Renal cortex interstitium (tissue), 11 donors: ENCODE measurements around the gene NHERF1. TPM values are rescaled to one million over a fixed set of nuclear protein-coding genes. Genes with fewer than 3 reads are reported as not detected.

ENCODE experiments used
- DNase-seq, 11 donors: peaks; one replicate each; pipeline ENCODE4 v3.0.0-alpha.2; 2013; ENCODE audit warnings: low read depth in 9 of 11, low spot score in 4 of 11; ENCODE audit errors: extremely low read depth in 1 of 11
- polyA plus RNA-seq, 3 donors: library from polyadenylated mRNA; unstranded; fragments of 120-200 nt; gene quantifications; one replicate each; pipeline ENCODE4 v1.2.1, GENCODE V29; 2013; ENCODE audit not compliant: insufficient read length in 3 of 3

The NHERF1 gene
- polyA plus RNA-seq, 3 donors, result 158 to 197 (median 171) TPM

- no peak for DNase-seq
Measured at GRCh38 chr17:74758848-74759168, 10.4 kb downstream of the NHERF1 start.

- DNase-seq, result no peak
Measured at GRCh38 chr17:74759243-74759801, 10.9 kb downstream of the NHERF1 start.

GRCh38 chr17:74759941-74760340 lies 11.5 kb downstream of the NHERF1 start:
- DNase-seq, result no peak

DNA sequence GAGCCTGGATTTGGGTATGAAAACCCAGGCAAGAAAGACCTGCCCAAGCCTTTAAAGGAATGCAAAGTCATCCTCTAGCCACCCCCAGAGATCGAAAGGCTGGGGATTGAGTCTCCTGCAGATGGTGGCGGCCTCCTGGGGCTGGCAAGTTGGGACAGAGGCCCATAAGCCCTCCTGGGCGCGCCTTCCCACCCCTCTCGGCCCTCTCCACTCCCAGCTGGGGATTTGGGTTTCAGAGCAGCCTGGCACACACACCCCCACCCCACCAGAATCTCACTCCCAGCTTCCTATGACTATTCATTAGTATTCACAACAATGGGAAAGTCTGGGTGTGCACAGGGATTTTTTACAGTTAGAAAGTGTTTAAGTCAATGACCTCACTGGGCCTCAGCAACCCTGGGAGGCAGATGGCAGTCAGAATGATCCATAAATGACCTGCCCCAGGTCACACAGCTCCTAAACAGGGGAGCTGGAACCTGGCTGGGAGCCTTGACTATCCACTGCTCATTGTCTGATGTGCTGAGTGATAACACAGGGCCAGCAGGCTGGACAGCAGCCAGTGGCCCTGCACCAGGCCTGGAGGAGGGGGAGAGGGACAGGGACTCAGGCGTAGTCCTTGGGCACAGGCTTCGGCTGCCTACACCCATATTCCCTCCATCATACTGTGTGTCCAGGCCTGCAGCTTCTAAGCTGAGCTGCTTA lies 12.1 kb downstream of the NHERF1 start:
- no peak for DNase-seq

DNA sequence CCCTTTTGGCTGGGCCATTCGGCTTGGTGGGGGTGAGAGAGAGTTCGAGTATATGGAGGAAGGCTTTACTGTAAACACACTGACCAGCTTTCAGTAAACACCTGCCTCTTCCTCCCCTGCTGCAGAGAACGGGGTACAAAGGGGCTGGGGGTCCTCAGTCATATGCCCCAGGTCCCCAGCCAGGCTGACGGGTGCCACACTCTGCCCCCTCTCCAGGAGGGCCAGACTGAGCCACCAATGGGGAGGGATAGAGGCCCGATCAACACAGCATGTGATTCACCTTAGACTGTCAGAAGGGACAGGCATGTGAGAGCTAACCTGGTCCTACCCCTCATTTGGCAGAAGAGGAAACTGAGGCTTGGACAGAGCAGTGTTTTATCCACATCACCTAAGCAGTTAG lies 13.0 kb downstream of the NHERF1 start:
- no peak for DNase-seq

DNA sequence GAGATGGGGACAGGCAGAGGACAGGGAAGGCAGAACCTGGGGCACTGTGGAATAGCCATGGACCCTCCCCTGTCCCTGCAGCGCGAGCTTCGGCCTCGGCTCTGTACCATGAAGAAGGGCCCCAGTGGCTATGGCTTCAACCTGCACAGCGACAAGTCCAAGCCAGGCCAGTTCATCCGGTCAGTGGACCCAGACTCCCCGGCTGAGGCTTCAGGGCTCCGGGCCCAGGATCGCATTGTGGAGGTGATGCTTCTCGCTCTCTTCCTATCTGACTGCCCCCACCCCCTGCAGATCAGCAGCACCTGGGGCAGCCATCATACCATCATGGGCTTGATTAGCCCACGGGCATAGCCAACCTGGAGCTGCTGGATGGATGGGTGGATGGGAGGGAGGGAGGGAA lies 13.5 kb downstream of the NHERF1 start:
- no peak for DNase-seq

DNA sequence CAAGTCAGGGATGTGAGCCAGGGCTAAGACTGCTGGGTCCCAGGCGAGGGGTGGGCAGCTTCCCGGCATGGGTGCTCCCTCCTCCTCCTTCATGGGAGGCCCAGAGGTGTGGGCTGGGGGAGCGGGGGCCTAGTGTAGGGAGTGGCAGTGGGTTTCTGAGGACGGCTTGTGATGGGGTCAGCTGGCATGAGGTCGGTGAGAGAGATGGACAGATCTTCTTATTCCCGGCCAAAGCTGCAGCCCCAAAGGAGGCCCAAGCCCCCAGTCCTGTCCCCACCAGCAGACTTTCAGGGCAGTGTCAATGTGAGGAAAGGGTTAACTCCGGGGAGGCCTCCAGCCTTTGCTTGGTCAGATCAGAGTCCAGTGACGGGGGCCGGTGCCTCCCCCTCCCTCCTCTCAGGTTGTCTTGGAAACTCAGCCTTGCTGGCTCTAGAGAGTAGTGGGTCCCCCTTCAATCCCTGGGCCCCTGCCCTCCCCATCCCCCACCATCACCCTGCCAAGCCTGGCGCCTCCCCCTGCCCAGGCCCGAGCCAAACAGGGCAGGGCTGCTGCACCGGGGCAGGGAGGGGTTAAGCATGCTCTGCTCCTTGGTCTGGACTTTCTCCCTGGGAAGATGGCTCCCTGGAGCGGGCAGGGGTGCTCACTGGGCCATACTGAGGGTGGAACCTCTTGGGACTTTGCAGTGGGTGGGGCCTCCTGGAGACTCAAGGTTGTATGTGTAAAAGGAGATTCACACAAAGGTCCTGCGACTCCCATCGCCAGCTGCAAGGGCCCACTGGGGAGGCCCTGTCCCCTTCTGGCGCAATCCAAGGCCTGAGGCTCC lies 15.3 kb downstream of the NHERF1 start:
- peak in 7 of 11 donors; percentile 63 to 87 (median 76) for DNase-seq

GRCh38 chr17:74764751-74765286 lies 16.4 kb downstream of the NHERF1 start:
- no peak for DNase-seq

GRCh38 chr17:74766413-74766812 lies 18.0 kb downstream of the NHERF1 start:
- DNase-seq, result no peak

DNA sequence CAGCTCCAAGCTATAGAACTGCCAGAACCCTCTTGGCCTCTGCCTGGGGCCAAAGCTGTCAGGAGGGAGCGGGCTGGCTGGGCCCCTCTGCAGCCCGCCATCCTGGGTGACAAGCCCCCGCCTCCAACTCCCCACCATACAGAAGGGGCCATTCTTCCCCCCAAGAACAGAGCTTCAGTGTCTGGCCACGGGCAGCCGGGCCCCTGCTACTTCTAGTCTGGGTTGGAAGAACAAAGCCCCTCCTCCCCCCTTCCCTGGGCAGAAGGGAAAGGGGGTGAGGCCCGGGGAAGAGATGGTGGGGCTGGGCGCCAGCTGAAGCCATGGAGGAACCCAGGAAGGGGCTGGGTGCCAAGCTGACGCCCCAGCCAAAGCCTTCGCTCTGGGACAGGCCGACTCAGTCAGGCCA lies 18.7 kb downstream of the NHERF1 start:
- no peak for DNase-seq

DNA sequence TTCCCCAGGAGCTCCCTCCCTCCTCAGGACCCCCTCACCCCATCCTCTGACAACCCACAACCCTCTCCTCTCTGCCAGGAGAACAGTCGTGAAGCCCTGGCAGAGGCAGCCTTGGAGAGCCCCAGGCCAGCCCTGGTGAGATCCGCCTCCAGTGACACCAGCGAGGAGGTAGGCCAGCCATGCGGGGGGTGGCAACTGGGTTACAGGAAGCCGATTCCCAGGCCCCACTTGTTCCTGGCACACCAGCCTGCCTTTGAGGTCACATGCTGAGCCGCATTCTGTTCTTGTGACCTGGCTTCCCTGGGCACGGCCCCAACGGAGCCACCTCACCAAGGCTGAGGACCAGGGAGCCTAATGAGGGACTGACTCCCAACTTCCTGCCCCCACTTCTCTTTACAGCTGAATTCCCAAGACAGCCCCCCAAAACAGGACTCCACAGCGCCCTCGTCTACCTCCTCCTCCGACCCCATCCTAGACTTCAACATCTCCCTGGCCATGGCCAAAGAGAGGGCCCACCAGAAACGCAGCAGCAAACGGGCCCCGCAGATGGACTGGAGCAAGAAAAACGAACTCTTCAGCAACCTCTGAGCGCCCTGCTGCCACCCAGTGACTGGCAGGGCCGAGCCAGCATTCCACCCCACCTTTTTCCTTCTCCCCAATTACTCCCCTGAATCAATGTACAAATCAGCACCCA lies 19.8 kb downstream of the NHERF1 start:
- DNase-seq, result no peak

DNA sequence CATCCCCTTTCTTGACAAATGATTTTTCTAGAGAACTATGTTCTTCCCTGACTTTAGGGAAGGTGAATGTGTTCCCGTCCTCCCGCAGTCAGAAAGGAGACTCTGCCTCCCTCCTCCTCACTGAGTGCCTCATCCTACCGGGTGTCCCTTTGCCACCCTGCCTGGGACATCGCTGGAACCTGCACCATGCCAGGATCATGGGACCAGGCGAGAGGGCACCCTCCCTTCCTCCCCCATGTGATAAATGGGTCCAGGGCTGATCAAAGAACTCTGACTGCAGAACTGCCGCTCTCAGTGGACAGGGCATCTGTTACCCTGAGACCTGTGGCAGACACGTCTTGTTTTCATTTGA lies 20.3 kb downstream of the NHERF1 start:
- DNase-seq, result no peak

- no peak for DNase-seq
Measured at GRCh38 chr17:74769266-74769855, 20.9 kb downstream of the NHERF1 start.

GRCh38 chr17:74769856-74770497 lies 21.5 kb downstream of the NHERF1 start:
- DNase-seq, result no peak

DNA sequence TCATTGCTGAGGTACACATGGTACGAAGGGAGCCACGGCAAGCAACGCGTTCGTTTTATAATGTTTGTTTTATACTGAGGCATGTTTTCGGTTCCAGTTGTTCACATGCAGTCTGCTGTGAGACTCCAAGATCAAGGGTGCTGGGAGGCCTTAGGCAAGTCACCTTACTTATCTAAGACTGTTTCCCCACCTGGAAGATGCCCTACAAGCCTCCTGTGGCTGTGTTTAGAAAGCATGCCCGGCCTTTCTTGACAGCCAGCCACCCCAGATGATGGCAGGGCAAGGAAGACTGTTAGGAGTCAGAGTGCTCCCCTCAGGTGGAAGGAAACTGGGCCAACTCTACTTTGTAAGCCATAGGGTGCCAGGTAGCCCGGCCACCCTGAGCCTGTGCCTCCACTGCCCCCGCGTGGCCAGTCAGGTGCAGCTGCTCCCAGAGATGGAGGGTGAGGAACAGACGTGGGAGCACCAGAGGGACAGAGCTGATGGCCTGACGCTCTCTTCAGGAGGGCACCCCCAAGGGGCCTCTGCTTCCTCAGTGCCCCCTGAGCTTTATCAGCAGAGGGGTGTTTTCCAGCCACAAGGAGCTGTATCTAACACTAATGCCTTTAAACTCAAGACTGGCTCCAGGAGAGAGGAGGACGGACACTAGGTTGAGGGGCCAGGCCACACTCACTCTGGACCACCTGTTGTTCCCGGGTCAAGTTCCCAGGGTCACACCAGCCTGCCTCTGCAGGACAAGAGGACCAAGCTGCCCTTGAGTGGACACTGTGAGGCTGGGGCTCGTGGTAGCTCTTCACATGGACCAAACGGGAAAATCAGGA lies 22.3 kb downstream of the NHERF1 start:
- peak in 1 of 11 donors; percentile 46 for DNase-seq

GRCh38 chr17:74771319-74771914 lies 23.0 kb downstream of the NHERF1 start:
- no peak for DNase-seq

DNA sequence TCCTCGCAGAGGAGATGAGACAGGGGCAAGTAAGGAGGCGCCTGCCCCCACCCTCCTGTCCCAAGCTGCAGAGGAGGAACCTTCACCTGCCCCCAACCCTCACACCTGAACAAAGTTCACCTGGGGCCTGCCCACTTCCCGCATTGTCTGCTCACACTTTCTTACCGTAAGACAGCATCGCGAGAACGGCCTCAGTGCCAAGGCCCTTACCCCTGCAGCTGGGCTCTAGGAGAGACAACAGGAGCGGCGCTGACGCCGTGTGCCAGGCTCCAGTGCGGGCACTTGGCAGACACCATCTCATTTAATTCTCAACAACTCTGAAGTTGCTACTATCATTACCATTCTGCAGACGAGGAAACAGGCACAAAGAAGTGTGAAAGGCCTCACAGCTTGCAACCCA lies 23.6 kb downstream of the NHERF1 start:
- no peak for DNase-seq

DNA sequence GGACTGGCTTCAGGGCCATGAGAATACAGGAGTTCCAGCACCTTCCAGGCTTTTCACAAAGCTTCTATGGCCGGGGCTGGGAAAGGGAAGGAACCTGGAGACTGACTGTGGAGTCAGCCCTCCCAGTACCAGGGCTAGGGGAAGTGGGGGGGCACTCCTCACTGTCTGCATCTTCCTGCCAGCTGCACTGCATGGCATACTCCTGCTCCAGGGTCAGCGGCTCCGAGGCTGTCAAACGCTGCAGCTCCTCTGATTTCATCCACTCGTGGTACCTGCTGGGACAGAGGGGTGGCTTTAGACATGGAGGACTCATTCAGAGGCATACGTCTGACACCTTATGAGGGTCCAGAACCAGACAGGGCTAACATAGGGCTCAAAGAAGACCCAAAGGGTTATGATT lies 25.0 kb downstream of the NHERF1 start:
- no peak for DNase-seq
